Neural progenitor cell (in vitro differentiated cells): ENCODE data around the gene PROKR2.

ENCODE experiments used
- EZH2 ChIP-seq: fragments of 200-600 bp; sonication (generic); IDR thresholded peaks from 2 replicates; pipeline ENCODE4 v1.6.1; 2017; ENCODE audit warnings: antibody characterized with exemption, mild to moderate bottlenecking, moderate library complexity
- TF ChIP-seq, protein P1 (sequence below): fragments of 200-600 bp; sonication (generic); IDR thresholded peaks from 2 replicates; pipeline ENCODE4 v1.5.1; 2017; ENCODE audit warnings: antibody characterized with exemption, mild to moderate bottlenecking

DNA sequence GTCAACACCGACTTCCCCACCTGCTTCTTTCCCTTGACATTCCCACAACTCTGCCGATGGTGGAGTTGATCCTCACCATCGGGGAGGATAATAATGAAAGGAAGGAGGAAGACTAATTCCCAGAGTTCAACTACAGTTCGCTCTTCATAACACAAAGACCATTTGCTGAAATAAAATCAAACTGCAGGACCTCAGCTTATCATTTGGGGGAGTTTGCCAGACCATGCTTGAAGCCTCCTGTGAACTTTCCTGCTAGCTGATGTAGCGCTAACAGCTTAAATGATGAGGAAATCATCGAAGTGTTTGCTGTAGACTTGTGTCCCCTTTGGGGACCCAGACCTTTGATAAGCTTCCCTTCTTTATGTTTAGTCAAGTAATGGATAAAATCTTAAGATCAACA, 26.2 kb downstream of the PROKR2 start:
- TF ChIP-seq, protein P1, sequence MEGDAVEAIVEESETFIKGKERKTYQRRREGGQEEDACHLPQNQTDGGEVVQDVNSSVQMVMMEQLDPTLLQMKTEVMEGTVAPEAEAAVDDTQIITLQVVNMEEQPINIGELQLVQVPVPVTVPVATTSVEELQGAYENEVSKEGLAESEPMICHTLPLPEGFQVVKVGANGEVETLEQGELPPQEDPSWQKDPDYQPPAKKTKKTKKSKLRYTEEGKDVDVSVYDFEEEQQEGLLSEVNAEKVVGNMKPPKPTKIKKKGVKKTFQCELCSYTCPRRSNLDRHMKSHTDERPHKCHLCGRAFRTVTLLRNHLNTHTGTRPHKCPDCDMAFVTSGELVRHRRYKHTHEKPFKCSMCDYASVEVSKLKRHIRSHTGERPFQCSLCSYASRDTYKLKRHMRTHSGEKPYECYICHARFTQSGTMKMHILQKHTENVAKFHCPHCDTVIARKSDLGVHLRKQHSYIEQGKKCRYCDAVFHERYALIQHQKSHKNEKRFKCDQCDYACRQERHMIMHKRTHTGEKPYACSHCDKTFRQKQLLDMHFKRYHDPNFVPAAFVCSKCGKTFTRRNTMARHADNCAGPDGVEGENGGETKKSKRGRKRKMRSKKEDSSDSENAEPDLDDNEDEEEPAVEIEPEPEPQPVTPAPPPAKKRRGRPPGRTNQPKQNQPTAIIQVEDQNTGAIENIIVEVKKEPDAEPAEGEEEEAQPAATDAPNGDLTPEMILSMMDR, result no peak
- no peak for TF ChIP-seq EZH2
